ENCODE data around the gene GNB1. TPM values are rescaled to one million over a fixed set of nuclear protein-coding genes. Genes with fewer than 3 reads are reported as not detected.
A peak's percentile ranks its signal among the peaks of the same experiment; 100 is the strongest.

The GNB1 gene
- total and polyA plus RNA-seq, 10 of the 15 experiments (the other 5 are each of a cell fraction or from before 2014, with no cell fraction given) = 23.0 to 392 (median 93.9) TPM

GRCh38 chr1:1874901-1875300 lies 16.0 kb downstream of the GNB1 start:
- TF ChIP-seq POLR2AphosphoS5 (IDR thresholded peaks at IDR 0.05; ENCODE audit: low read length) (peak; percentile 75), PRDM15 (CRISPR knock-in tag; IDR thresholded peaks at IDR 0.05) (no peak)
- TF ChIP-seq, protein P1, sequence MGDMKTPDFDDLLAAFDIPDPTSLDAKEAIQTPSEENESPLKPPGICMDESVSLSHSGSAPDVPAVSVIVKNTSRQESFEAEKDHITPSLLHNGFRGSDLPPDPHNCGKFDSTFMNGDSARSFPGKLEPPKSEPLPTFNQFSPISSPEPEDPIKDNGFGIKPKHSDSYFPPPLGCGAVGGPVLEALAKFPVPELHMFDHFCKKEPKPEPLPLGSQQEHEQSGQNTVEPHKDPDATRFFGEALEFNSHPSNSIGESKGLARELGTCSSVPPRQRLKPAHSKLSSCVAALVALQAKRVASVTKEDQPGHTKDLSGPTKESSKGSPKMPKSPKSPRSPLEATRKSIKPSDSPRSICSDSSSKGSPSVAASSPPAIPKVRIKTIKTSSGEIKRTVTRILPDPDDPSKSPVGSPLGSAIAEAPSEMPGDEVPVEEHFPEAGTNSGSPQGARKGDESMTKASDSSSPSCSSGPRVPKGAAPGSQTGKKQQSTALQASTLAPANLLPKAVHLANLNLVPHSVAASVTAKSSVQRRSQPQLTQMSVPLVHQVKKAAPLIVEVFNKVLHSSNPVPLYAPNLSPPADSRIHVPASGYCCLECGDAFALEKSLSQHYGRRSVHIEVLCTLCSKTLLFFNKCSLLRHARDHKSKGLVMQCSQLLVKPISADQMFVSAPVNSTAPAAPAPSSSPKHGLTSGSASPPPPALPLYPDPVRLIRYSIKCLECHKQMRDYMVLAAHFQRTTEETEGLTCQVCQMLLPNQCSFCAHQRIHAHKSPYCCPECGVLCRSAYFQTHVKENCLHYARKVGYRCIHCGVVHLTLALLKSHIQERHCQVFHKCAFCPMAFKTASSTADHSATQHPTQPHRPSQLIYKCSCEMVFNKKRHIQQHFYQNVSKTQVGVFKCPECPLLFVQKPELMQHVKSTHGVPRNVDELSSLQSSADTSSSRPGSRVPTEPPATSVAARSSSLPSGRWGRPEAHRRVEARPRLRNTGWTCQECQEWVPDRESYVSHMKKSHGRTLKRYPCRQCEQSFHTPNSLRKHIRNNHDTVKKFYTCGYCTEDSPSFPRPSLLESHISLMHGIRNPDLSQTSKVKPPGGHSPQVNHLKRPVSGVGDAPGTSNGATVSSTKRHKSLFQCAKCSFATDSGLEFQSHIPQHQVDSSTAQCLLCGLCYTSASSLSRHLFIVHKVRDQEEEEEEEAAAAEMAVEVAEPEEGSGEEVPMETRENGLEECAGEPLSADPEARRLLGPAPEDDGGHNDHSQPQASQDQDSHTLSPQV (IDR thresholded peaks at IDR 0.05) = no peak

More at GRCh38 chr1:1874901-1875300, 16.0 kb downstream of the GNB1 start:
- Histone ChIP-seq H3K4me2 (ENCODE audit: control insufficient read depth, insufficient read depth) (no peak overlapping the region), H3K36me3 (ENCODE audit: control insufficient read depth in 2 of 2, insufficient read depth in 2 of 2, low read length in 1 of 2) (peaks cover 35 to 44% of the 10 kb centered on the region in 2 experiments; a peak in 3 of 4 replicates), H2AFZ (ENCODE audit: control insufficient read depth, low read depth, low read length) (no peak overlapping the region), H3K27me3 (replicated peaks in 1 of 2; ENCODE audit: control insufficient read depth in 2 of 2, insufficient read depth in 2 of 2, low read length in 1 of 2) (no peaks in the 10 kb centered on the region), H3K9me3 (replicated peaks; ENCODE audit: control insufficient read depth, insufficient read depth, low read length) (no peaks in the 10 kb centered on the region; the same call in 2 of the 3 replicates), H3K4me1 (ENCODE audit: control insufficient read depth, insufficient read depth, low read length) (peaks cover 6% of the 10 kb centered on the region), H3K9ac (ENCODE audit: control insufficient read depth, insufficient read depth, low read length) (no peak overlapping the region), H3K4me3 (no peak overlapping the region), H3K79me2 (ENCODE audit: control insufficient read depth, insufficient read depth, low read length) (peaks cover 90% of the 10 kb centered on the region), H3K27ac (ENCODE audit: control insufficient read depth, insufficient read depth) (no peak overlapping the region), H4K20me1 (ENCODE audit: control insufficient read depth, insufficient read depth) (peaks cover 44% of the 10 kb centered on the region)
- ChIA-PET POLR2A (interaction anchor here (0.6 to 1.3 kb wide), 4 partner anchors 9 to 43 kb away, joined by 3 to 5 read pairs (median 4); no protein-coding TSS in a partner anchor), RAD21 (ENCODE audit: unreplicated experiment) (no interaction called here), CTCF (interaction anchor here (0.6 kb wide), 2 partner anchors 45 to 66 kb away, joined by 3 read pairs; no protein-coding TSS in a partner anchor), SMC1A (ENCODE audit: uncharacterized antibody, unreplicated experiment) (interaction anchor here (1.2 kb wide), 1 partner anchor 95 kb away, joined by 3 read pairs; no protein-coding TSS in a partner anchor)
- ATAC-seq (no peak), DNase-seq (ENCODE audit: low read depth, low spot score) (no peak), FAIRE-seq (no peak)
- 99% methylated on average over 7 of the region's 7 CpGs for whole genome bisulfite sequencing (ENCODE audit: insufficient coverage, insufficient replicate concordance, low lambda C conversion rate, missing lambda C conversion rate)
- in situ Hi-C loops (cut with MboI) = no loop called here
- no TSS peak for BruUV-seq (replicated peaks)
- intact Hi-C loops (cut with micrococcal nuclease; ENCODE audit: unreplicated experiment) = no loop called here

Measured in GM12878 (cell line).